Neural cell (in vitro differentiated cells): ENCODE measurements around the gene NUDT3. TPM values are rescaled to one million over a fixed set of nuclear protein-coding genes. Genes with fewer than 3 reads are reported as not detected.

ENCODE experiments used
- H2AFZ ChIP-seq: fragments of 200-600, 300-800 bp; sonication (generic), shearing (Covaris generic); 2 replicates; pipeline ENCODE4 v1.6.0; 2014; ENCODE audit warnings: low read depth, mild to moderate bottlenecking, antibody characterized with exemption, low read length, moderate library complexity
- H3F3A ChIP-seq: fragments of 200-600 bp; shearing (Covaris generic); 2 replicates; pipeline ENCODE4 v1.6.1; 2016; ENCODE audit warnings: mild to moderate bottlenecking, moderate library complexity, mixed read lengths, antibody characterized with exemption, low read length; ENCODE audit not compliant: insufficient read depth, poor library complexity, severe bottlenecking
- H3K27ac ChIP-seq: fragments of 200-600, 300-800 bp; sonication (generic), shearing (Covaris generic); 2 replicates; pipeline ENCODE4 v1.5.1; 2014; ENCODE audit warnings: mild to moderate bottlenecking, low read length, moderate library complexity
- H3K27me3 ChIP-seq: fragments of 300-800, 200-600 bp; sonication (generic), shearing (Covaris generic); 2 replicates; pipeline ENCODE4 v1.6.0; 2014; ENCODE audit warnings: mild to moderate bottlenecking, low read depth, low read length, moderate library complexity; ENCODE audit not compliant: insufficient read depth
- H3K36me3 ChIP-seq: fragments of 300-800, 200-600 bp; sonication (generic), shearing (Covaris generic); 2 replicates; pipeline ENCODE4 v1.5.1; 2014; ENCODE audit warnings: mild to moderate bottlenecking, antibody characterized with exemption, low read length, moderate library complexity; ENCODE audit not compliant: insufficient read depth
- H3K4me2 ChIP-seq: fragments of 300-800, 200-600 bp; sonication (generic), shearing (Covaris generic); 2 replicates; pipeline ENCODE4 v1.6.0; 2014; ENCODE audit warnings: mild to moderate bottlenecking, low read length
- H3K4me3 ChIP-seq: fragments of 300-800, 200-600 bp; sonication (generic), shearing (Covaris generic); 2 replicates; pipeline ENCODE4 v1.5.1; 2014; ENCODE audit warnings: mild to moderate bottlenecking, low read length, moderate library complexity
- H3K79me2 ChIP-seq: fragments of 200-600 bp; shearing (Covaris generic); replicated peaks from 2 replicates; pipeline ENCODE4 v1.6.0; 2014; ENCODE audit warnings: mild to moderate bottlenecking, low read length, moderate library complexity; ENCODE audit not compliant: insufficient read depth
- H3K9ac ChIP-seq: fragments of 300-800, 200-600 bp; sonication (generic), shearing (Covaris generic); 2 replicates; pipeline ENCODE4 v1.6.1; 2016; ENCODE audit warnings: mild to moderate bottlenecking, low read length, mixed read lengths
- H3K9me2 ChIP-seq: fragments of 200-600 bp; shearing (Covaris generic); 2 replicates; pipeline ENCODE4 v1.6.1; 2016; ENCODE audit warnings: mild to moderate bottlenecking, low read length, mixed read lengths; ENCODE audit not compliant: insufficient read depth
- H3K9me3 ChIP-seq: fragments of 200-600, 300-800 bp; sonication (generic), shearing (Covaris generic); 2 replicates; pipeline ENCODE4 v1.6.1; 2016; ENCODE audit warnings: mild to moderate bottlenecking, mixed run types, low read length, moderate library complexity, mixed read lengths
- H4K20me1 ChIP-seq: fragments of 200-600 bp; shearing (Covaris generic); 2 replicates; pipeline ENCODE4 v1.6.1; 2016; ENCODE audit warnings: mild to moderate bottlenecking, mixed run types; ENCODE audit not compliant: insufficient read depth
- CTCF ChIP-seq: fragments of 450-650 bp; IDR thresholded peaks from 2 replicates; pipeline ENCODE4 v1.5.1; 2014; ENCODE audit warnings: antibody characterized with exemption, mild to moderate bottlenecking, moderate library complexity; ENCODE audit not compliant: poor library complexity, severe bottlenecking
- EP300 ChIP-seq: fragments of 450-650 bp; conservative IDR thresholded peaks from 2 replicates; pipeline ENCODE4 v1.6.1; 2014; ENCODE audit warnings: antibody characterized with exemption, mild to moderate bottlenecking, moderate library complexity; ENCODE audit not compliant: poor library complexity, severe bottlenecking
- EZH2 ChIP-seq: fragments of 200-600, 300-800 bp; shearing (Covaris generic), sonication (generic); IDR thresholded peaks from 2 replicates; pipeline ENCODE4 v1.6.1; 2014; ENCODE audit warnings: antibody characterized with exemption, low read length, borderline replicate concordance, mild to moderate bottlenecking; ENCODE audit not compliant: insufficient read depth, poor library complexity, severe bottlenecking
- MXI1 ChIP-seq: fragments of 450-650 bp; conservative IDR thresholded peaks from 2 replicates; pipeline ENCODE4 v1.6.1; 2014; ENCODE audit warnings: antibody characterized with exemption, mild to moderate bottlenecking; ENCODE audit not compliant: poor library complexity, severe bottlenecking
- POLR2AphosphoS5 ChIP-seq: IDR thresholded peaks from 2 replicates; pipeline ENCODE4 v1.6.1; 2012
- RAD21 ChIP-seq: fragments of 450-650 bp; conservative IDR thresholded peaks from 2 replicates; pipeline ENCODE4 v1.6.1; 2014; ENCODE audit warnings: antibody characterized with exemption, mild to moderate bottlenecking, moderate library complexity
- REST ChIP-seq: IDR thresholded peaks from 2 replicates; pipeline ENCODE4 v1.6.1; 2012; ENCODE audit warnings: borderline replicate concordance
- SMC3 ChIP-seq: fragments of 450-650 bp; conservative IDR thresholded peaks from 2 replicates; pipeline ENCODE4 v1.6.1; 2014; ENCODE audit warnings: antibody characterized with exemption, mild to moderate bottlenecking, moderate library complexity; ENCODE audit not compliant: poor library complexity
- TAF1 ChIP-seq: IDR thresholded peaks from 2 replicates; pipeline ENCODE4 v1.6.1; 2012; ENCODE audit warnings: low read depth
- polyA plus RNA-seq: library from polyadenylated mRNA; depleted of rRNA; stranded (reverse); fragments of >200 nt; gene quantifications from 2 replicates; pipeline ENCODE4 v1.2.3, GENCODE V29; 2014

Gene NUDT3
- polyA plus RNA-seq, 1 donor from 2014 or later, result 80.2 TPM

GRCh38 chr6:34396518-34396917, 4.0 kb upstream of the NUDT3 start:
- Histone ChIP-seq H3K4me2 (no peak overlapping the region), H4K20me1 (no peaks in the 10 kb centered on the region), H3K9me2 (no peaks in the 10 kb centered on the region), H3K27me3 (no peaks in the 10 kb centered on the region), H2AFZ (no peak overlapping the region), H3F3A (no peaks in the 10 kb centered on the region), H3K4me3 (no peak overlapping the region), H3K27ac (no peak overlapping the region), H3K36me3 (no peaks in the 10 kb centered on the region), H3K9ac (no peak overlapping the region), H3K9me3 (no peaks in the 10 kb centered on the region), H3K79me2 (peaks cover 3% of the 10 kb centered on the region)
- TF ChIP-seq RAD21, result no peak
- TF ChIP-seq CTCF, result no peak
- no peak for TF ChIP-seq POLR2AphosphoS5
- TF ChIP-seq REST, result no peak
- TF ChIP-seq TAF1, result no peak
- TF ChIP-seq MXI1, result no peak
- no peak for TF ChIP-seq SMC3
- TF ChIP-seq EP300, result no peak
- no peak for TF ChIP-seq EZH2

- Histone ChIP-seq H3K9me3 (no peaks in the 10 kb centered on the region), H4K20me1 (no peaks in the 10 kb centered on the region), H3K9me2 (no peaks in the 10 kb centered on the region), H3F3A (no peaks in the 10 kb centered on the region), H3K4me3 (peak overlapping the region; percentile 97), H3K27me3 (no peaks in the 10 kb centered on the region), H2AFZ (no peak overlapping the region), H3K4me2 (no peak overlapping the region), H3K27ac (no peak overlapping the region), H3K79me2 (peaks cover 29% of the 10 kb centered on the region), H3K36me3 (no peaks in the 10 kb centered on the region), H3K9ac (no peak overlapping the region)
- TF ChIP-seq POLR2AphosphoS5, result no peak
- TF ChIP-seq EZH2, result no peak
- no peak for TF ChIP-seq MXI1
- TF ChIP-seq TAF1, result no peak
- TF ChIP-seq CTCF, result no peak
- TF ChIP-seq SMC3, result no peak
- TF ChIP-seq REST, result no peak
- TF ChIP-seq EP300, result no peak
- TF ChIP-seq RAD21, result no peak
These were observed 1.5 kb upstream of the NUDT3 start for GRCh38 chr6:34393966-34394305.
